NCI-H2171 treated with DMSO at 0.1 percent for 48 hours (cell line): ENCODE measurements around the gene FAM151A.
A peak's percentile ranks its signal among the peaks of the same experiment; 100 is the strongest.

Experiments used
- DNase-seq: peaks from one replicate; lab custom pipeline; 2025; lab: John Stamatoyannopoulos, UW

FAM151A gene

DNA sequence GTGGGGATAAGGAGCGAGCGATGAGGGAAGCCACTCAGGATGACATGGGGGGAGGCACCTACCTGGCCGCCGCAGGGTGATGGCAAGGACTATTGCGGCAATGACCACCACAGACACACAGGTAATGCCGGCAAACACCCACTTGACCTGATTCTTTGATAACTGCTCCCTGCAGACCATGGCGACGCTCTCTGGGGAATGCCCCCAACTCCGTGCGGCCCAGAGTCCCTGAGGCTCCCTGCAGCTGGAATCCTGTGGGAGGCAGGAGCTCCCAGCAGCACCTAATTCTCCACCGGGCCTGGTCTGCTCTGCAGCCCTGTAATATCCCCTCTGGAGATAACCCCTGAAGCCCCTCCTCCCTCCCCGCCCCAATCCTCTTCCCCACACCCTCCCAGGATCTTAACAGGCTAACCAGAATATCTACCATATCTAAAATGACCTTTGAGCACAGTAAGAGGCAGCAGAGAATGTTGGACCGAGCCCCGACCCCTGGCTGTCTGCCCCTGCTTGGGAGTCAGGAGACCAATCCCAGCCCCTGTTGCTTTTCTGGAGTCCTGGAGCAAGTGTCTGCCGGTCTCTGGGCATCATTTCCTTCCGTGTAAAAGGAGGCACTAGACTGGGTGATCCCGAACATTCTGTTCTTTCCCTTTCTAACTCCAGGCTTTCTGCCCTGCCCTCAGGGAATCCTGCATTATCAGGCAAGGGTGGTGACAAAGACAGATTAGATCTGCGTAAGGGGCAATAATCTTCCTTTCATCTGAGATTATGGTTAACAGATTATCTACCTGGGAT, at the start of gene FAM151A:
Gene FAM151A (minus strand): TSS at position 310 of the 792 bp plus-strand sequence. CDS start 130 bp downstream, at position 180.
- no peak for DNase-seq

DNA sequence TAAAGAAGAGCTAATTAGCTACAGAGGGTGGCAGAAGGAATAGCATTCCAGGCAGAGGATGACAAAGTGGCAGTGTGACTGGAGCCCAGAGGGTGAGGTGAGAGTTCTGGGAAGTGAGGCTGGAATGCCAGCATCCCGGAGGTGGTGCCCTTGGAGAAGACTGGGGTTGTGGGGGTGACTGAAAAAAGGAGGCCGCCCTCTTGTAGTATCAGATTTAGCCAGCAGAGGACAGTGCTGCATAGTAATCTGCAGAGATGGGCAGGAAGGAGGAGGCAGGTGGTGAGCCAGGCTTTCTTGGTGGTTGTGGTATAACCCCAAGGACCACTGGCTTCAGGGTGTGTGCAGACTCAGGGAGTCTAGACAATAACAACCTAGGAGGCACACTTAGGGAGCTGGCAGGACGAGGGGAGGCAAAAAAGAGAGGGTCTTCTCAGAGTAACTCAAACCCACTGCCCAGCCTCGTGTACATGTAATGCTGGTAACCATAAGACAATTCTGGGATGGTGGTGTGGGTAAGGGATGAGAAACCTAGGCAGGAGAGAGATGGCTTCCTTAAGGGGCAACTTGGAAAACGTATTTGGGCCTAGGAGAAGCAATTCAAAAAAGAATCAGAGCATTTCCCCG, 48.8 kb upstream of the FAM151A start:
- DNase-seq = peak; percentile 56

DNA sequence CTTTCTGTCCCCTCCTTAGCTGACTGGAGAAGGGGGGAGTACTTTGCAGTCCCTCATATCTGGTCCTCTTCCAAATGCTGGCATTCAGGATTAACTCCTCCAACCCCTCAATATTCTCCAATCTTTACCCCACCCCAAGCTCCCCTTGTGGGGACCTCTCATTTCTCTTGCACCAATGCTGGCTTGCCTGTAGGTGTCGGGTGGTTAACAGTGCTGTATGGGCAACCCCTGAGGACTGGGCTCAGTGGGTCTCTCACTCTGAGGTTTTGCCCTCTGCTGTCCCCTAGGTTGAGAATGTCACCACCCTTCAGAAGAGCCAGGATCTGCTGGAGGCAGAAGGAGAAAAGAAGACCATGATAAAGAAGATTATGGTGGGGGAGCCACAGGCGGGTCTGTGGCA, 45.2 kb upstream of the FAM151A start:
- DNase-seq = no peak

DNA sequence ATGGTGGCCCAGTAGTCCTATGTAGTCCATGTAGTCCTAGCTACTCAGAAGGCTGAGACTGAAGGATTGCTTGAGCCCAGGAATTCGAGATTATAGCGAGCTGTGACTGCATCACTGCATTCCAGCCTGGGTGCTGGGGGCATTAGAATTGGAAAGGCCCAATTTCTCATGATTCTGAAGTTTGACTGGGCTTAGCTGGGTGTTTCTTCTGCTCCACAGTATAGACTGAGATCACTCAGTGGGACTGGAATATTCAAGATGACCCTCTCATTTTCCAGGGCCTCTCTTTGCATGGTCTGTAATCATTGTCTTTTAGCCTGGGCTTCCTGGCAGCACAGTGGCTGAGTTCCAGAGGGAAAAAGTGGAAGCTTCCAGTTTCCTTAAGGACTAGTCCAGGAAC, 44.5 kb upstream of the FAM151A start:
- no peak for DNase-seq

DNA sequence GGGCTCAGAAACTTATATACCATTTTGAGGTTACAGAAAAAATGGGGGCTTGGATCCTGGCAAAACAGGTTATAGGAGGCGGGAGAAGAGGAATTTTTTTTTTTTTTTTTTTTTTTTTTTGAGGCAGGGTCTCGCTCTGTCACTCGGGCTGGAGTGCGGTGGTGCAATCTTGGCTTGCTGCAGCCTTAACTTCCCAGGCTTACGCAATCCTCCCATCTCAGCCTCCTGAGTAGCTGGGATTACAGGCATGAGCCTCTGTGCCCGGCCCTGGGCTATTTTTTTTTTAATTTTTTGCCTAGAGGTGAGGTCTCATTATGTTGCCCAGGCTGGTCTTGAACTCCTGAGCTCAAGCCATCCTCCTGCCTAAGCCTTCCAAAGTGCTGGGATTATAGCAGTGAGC, 43.0 kb upstream of the FAM151A start:
- DNase-seq = no peak

- DNase-seq = no peak
These were observed 42.5 kb upstream of the FAM151A start for GRCh38 chr1:54665852-54666251.

GRCh38 chr1:54664364-54664763, 41.0 kb upstream of the FAM151A start:
- DNase-seq = no peak

DNA sequence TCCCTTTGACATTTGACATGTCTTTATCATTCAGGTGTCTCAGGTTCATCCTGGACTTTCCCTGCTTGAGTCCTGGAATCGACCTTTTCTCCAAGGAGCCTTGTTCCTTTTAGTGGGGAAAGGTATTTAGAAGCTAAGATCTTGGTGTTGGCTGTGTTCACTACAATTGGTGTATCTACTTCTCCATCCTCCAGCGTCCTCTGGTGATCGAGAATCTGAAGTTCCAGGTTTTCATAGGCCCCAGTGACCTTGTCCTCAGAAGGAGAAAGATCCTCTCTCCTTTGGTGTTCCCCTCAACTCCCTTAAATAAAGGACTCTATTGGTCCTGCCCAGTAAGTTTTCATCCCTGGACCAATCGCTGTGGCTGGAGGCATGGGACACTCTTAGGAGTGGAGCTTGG, 40.4 kb upstream of the FAM151A start:
- DNase-seq = no peak

DNA sequence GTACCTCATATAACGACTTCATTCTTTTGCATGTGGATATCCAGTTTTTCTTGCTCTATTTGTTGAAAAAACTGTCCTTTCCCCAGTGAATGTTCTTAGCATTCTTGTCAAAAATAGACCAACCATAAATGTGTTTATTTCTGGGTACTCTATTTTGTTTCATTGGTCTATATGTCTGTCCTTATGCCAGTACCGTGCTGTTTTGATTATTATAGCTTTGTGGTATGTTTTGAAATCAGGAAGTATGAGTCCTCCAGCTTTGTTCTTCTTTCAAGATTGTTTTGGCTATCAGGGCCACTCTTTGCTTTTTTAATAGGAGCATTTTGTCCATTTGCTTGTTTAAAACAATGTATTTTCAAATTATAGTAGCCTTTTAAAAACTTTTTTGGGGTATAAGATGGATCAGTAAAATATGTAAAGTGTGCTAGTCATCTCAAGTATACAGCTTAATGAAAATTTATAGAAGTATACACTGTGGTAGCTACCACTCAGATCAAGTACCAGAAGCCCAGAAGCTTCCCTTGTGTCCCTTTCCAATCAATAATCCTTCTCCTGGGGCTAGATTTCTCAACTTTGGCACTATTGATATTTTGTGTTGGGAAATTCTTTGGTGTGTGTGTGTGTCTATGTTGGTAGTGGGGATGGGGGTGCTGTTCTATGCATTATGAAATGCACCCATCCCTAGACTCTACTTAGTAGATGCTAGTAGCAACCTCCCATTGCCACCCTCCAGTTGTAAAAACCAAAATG, 35.0 kb upstream of the FAM151A start:
- DNase-seq = no peak

DNA sequence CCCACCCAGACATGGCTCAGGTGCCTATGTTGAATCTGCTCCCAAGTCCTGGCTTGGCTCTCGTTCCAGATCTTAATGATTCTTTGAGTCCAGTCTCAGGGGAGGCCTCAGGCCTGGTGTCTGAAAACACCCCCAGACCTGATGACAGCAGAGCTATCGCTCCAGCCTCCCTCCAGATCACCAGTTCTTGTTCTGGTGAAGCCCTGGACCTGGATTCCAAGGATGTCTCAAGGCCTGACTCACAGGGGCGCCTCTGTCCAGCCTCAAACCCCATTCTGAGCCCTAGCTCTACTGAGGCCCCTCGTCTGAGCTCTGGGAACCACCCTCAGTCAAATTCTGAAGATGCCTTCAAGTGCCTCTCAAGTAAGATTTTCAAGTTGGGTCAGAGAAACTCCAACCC, 29.7 kb upstream of the FAM151A start:
- DNase-seq = no peak

GRCh38 chr1:54652168-54652567, 28.8 kb upstream of the FAM151A start:
- DNase-seq = no peak

- DNase-seq = no peak
These were observed 28.3 kb upstream of the FAM151A start for GRCh38 chr1:54651608-54652007.

- DNase-seq = no peak
These were observed 27.1 kb upstream of the FAM151A start for GRCh38 chr1:54650417-54650816.

GRCh38 chr1:54649921-54650320, 26.6 kb upstream of the FAM151A start:
- DNase-seq = no peak

DNA sequence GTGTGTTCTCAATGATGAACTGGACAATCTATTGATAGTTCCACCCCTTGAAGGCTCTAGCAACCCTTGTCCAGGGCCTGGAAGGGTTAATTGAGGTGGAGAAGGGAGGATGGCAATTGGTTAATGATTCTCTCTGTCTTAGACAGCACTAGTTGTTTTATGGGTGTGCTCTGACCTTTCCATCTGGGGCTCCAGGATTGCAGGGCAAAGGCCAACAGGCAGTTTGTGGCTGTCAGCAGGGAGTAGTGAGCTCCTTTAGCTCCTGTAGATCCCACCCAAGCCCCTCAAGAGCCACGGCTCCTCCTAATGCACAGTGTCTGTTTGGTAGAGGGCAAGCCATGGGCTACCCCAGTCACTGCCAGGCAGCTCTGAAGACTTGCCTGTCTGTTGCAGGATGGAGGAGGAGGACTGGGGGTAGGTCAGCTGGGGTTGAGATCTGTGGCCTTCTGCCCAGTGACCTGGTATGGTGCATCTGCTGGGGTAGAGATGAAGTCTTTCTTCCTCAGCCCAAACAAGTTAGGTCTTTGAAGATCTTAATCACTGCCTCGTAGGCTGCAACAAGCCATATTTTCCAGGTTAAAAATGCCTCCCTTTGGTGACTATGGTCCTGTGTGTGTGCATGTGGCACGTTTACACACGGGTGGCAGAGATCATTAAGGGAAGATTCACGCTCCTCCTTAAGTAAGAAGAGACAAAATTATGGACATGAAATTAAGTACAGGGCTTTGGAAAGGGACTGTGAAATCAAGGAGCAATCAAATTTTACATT, 26.0 kb upstream of the FAM151A start:
- no peak for DNase-seq

DNA sequence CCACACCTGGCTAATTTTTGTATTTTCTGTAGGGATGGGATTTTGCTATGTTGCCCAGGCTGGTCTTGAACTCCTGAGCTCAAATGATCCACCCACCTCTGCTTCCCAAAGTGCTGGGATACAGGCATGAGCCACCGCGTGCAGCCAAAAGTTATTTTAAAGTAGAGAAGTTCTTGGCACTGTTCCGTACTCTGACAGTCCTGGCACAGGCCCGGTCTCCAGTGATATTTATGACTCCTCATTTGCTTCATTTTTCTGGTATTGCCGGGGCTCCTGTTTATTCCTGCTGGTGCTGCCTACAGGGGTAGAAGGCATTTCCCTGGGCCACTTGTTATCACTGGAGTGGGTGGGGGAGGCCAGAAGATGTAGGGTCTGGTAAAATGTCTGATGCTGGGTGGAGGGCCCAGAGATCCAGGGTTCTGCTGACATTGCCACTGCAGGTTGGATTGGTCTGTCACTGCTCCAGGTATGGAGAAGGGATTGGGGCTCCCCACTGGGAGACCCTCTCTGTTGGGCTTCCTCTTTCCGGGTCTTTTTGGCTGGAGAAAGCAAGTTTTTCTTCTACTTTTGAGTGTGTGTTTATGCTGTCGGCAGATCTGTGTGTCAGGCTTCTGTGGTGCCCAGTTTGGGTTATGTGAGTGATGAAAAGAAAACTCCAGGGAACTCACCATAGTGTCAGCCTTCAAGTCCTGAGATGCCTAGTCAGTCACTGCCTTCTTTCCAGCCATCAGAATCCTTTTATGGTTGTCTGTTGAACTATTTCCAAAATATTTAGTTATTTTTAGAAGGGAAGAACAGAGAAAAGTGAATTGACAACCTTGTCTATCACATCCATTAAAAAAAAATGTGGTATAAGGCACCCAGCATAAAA, 22.7 kb upstream of the FAM151A start:
- no peak for DNase-seq

GRCh38 chr1:54643736-54644135, 20.4 kb upstream of the FAM151A start:
- no peak for DNase-seq

GRCh38 chr1:54640863-54641836, 17.8 kb upstream of the FAM151A start, which contains the start of gene MROH7:
Gene MROH7 (plus strand): TSS chr1:54641786. CDS start chr1:54652927, 11,141 bp downstream.
- DNase-seq = no peak

GRCh38 chr1:54640361-54640760, 17.0 kb upstream of the FAM151A start:
- no peak for DNase-seq
